ENCODE measurements around the gene THADA. TPM values are rescaled to one million over a fixed set of nuclear protein-coding genes. Genes with fewer than 3 reads are reported as not detected.
"Not testable (repeated sequence)": the region's sequence is repeated elsewhere in the genome, so short reads cannot be mapped to it uniquely, and the experiment has no call there.

Gene THADA
- total RNA-seq, 1 experiment from 2014 or later, result 29.4 TPM

- Histone ChIP-seq H3K4me3 (ENCODE audit: low read length) (no peak overlapping the region), H3K27me3 (ENCODE audit: low read length) (no peaks in the 10 kb centered on the region), H4K20me1 (ENCODE audit: insufficient read depth, low read depth, low read length) (no peaks in the 10 kb centered on the region), H2AFZ (ENCODE audit: low read length) (no peak overlapping the region), H3K79me2 (ENCODE audit: low read length) (no peaks in the 10 kb centered on the region), H3K36me3 (ENCODE audit: insufficient read depth, low read length) (no peaks in the 10 kb centered on the region), H3K9ac (ENCODE audit: low read length) (no peak overlapping the region), H3K4me2 (ENCODE audit: low read depth, low read length, poor library complexity, severe bottlenecking) (no peak overlapping the region), H3K9me3 (ENCODE audit: low read length) (no peaks in the 10 kb centered on the region), H3K4me1 (ENCODE audit: low read length) (peaks cover 12% of the 10 kb centered on the region), H3K27ac (ENCODE audit: low read length) (no peak overlapping the region), H3K9me2 (replicated peaks; ENCODE audit: insufficient read depth, low read length) (no peaks in the 10 kb centered on the region)
- DNase-seq, result no peak
Measured at GRCh38 chr2:43454791-43455190, 141.0 kb downstream of the THADA start.

GRCh38 chr2:43453179-43454170, 142.4 kb downstream of the THADA start:
- H4K20me1 ChIP-seq (ENCODE audit: insufficient read depth, low read depth, low read length), result no peaks in the 10 kb centered on the region
- H3K4me2 ChIP-seq (ENCODE audit: low read depth, low read length, poor library complexity, severe bottlenecking), result no peak overlapping the region
- no peaks in the 10 kb centered on the region for H3K9me3 ChIP-seq (ENCODE audit: low read length)
- H3K79me2 ChIP-seq (ENCODE audit: low read length), result no peaks in the 10 kb centered on the region
- H2AFZ ChIP-seq (ENCODE audit: low read length), result no peak overlapping the region
- no peak overlapping the region for H3K4me3 ChIP-seq (ENCODE audit: low read length)
- no peak overlapping the region for H3K27ac ChIP-seq (ENCODE audit: low read length)
- H3K36me3 ChIP-seq (ENCODE audit: insufficient read depth, low read length), result no peaks in the 10 kb centered on the region
- no peaks in the 10 kb centered on the region for H3K27me3 ChIP-seq (ENCODE audit: low read length)
- peaks cover 9% of the 10 kb centered on the region for H3K4me1 ChIP-seq (ENCODE audit: low read length)
- H3K9me2 ChIP-seq (replicated peaks; ENCODE audit: insufficient read depth, low read length), result no peaks in the 10 kb centered on the region
- H3K9ac ChIP-seq (ENCODE audit: low read length), result no peak overlapping the region
- no peak for DNase-seq

DNA sequence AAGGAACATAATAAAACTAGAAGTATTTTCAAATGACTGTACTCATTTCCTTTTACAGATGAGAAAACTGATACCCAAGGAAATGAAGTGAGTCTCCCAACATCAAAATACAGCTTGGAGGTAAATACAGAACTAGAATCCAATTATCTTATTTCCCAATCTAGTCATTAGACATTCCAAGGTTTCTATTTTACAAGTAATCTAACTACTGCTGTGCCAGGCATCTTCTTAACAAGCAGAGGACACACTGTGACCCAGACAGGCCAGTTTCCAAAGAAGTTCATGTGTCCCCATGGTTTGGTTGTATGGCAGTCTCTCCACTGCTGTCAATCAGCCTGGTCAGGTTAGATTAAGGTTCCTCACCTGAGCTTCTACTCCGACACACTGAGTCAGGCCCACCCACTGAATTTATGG, 143.5 kb downstream of the THADA start:
- Histone ChIP-seq H3K9me2 (replicated peaks; ENCODE audit: insufficient read depth, low read length) (no peaks in the 10 kb centered on the region), H3K9ac (ENCODE audit: low read length) (no peak overlapping the region), H3K9me3 (ENCODE audit: low read length) (no peaks in the 10 kb centered on the region), H2AFZ (ENCODE audit: low read length) (no peak overlapping the region), H3K4me3 (ENCODE audit: low read length) (no peak overlapping the region), H4K20me1 (ENCODE audit: insufficient read depth, low read depth, low read length) (no peaks in the 10 kb centered on the region), H3K4me1 (ENCODE audit: low read length) (peaks cover 9% of the 10 kb centered on the region), H3K27ac (ENCODE audit: low read length) (no peak overlapping the region), H3K4me2 (ENCODE audit: low read depth, low read length, poor library complexity, severe bottlenecking) (no peak overlapping the region), H3K27me3 (ENCODE audit: low read length) (no peaks in the 10 kb centered on the region), H3K36me3 (ENCODE audit: insufficient read depth, low read length) (no peaks in the 10 kb centered on the region), H3K79me2 (ENCODE audit: low read length) (no peaks in the 10 kb centered on the region)
- no peak for DNase-seq

- Histone ChIP-seq H3K9ac (ENCODE audit: low read length) (no peak overlapping the region), H4K20me1 (ENCODE audit: insufficient read depth, low read depth, low read length) (no peaks in the 10 kb centered on the region), H3K4me2 (ENCODE audit: low read depth, low read length, poor library complexity, severe bottlenecking) (no peak overlapping the region), H3K36me3 (ENCODE audit: insufficient read depth, low read length) (no peaks in the 10 kb centered on the region), H3K4me1 (ENCODE audit: low read length) (no peaks in the 10 kb centered on the region), H3K9me2 (replicated peaks; ENCODE audit: insufficient read depth, low read length) (no peaks in the 10 kb centered on the region), H3K9me3 (ENCODE audit: low read length) (no peaks in the 10 kb centered on the region), H3K4me3 (ENCODE audit: low read length) (no peak overlapping the region), H3K79me2 (ENCODE audit: low read length) (no peaks in the 10 kb centered on the region), H3K27ac (ENCODE audit: low read length) (no peak overlapping the region), H2AFZ (ENCODE audit: low read length) (no peak overlapping the region), H3K27me3 (ENCODE audit: low read length) (no peaks in the 10 kb centered on the region)
- no peak for DNase-seq
Measured at GRCh38 chr2:43450617-43451016, 145.2 kb downstream of the THADA start.

DNA sequence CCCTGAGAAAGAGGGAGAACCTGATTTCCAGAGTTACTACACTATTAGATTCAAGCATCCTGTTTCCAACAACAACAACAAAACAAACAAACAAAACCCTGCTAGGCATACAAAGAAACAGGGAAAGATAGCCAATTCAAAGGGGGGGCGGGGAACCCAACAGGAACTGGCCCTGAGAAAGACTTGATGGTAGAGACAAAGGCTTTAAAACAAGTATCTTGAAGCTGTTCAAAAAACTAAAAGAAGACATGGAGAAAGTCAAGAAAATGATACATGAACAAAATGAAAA, 147.1 kb downstream of the THADA start:
- Histone ChIP-seq H3K9me2 (replicated peaks; ENCODE audit: insufficient read depth, low read length) (no peaks in the 10 kb centered on the region), H3K27me3 (ENCODE audit: low read length) (no peaks in the 10 kb centered on the region), H4K20me1 (ENCODE audit: insufficient read depth, low read depth, low read length) (no peaks in the 10 kb centered on the region), H3K4me2 (ENCODE audit: low read depth, low read length, poor library complexity, severe bottlenecking) (no peak overlapping the region), H3K4me3 (ENCODE audit: low read length) (no peak overlapping the region), H3K79me2 (ENCODE audit: low read length) (no peaks in the 10 kb centered on the region), H3K4me1 (ENCODE audit: low read length) (no peaks in the 10 kb centered on the region), H3K36me3 (ENCODE audit: insufficient read depth, low read length) (no peaks in the 10 kb centered on the region), H2AFZ (ENCODE audit: low read length) (no peak overlapping the region), H3K9me3 (ENCODE audit: low read length) (no peaks in the 10 kb centered on the region), H3K27ac (ENCODE audit: low read length) (no peak overlapping the region), H3K9ac (ENCODE audit: low read length) (no peak overlapping the region)
- no peak for DNase-seq

GRCh38 chr2:43448011-43448821, 147.6 kb downstream of the THADA start:
- Histone ChIP-seq H3K9me2 (replicated peaks; ENCODE audit: insufficient read depth, low read length) (no peaks in the 10 kb centered on the region), H3K9me3 (ENCODE audit: low read length) (no peaks in the 10 kb centered on the region), H4K20me1 (ENCODE audit: insufficient read depth, low read depth, low read length) (no peaks in the 10 kb centered on the region), H3K4me3 (ENCODE audit: low read length) (no peak overlapping the region), H3K27ac (ENCODE audit: low read length) (no peak overlapping the region), H2AFZ (ENCODE audit: low read length) (no peak overlapping the region), H3K9ac (ENCODE audit: low read length) (no peak overlapping the region), H3K79me2 (ENCODE audit: low read length) (no peaks in the 10 kb centered on the region), H3K27me3 (ENCODE audit: low read length) (no peaks in the 10 kb centered on the region), H3K36me3 (ENCODE audit: insufficient read depth, low read length) (no peaks in the 10 kb centered on the region), H3K4me2 (ENCODE audit: low read depth, low read length, poor library complexity, severe bottlenecking) (no peak overlapping the region), H3K4me1 (ENCODE audit: low read length) (no peaks in the 10 kb centered on the region)
- DNase-seq, result no peak

DNA sequence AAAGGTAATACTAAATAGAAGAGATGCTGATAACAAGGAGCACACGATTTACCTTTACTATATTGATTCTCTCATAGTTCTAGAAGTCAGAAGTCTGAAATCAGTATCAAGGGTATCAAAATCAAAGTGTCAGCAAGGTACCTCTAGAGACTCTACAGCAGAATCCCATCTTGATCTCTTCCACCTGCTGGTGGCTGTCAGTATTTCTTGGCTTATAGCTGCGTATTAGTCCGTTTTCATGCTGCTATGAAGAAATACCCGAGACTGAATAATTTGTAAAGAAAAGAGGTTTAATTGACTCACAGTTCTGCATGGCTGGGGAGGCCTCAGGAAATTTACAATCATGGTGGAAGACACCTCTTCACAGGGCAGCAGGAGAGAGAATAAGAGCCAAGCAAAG, 149.1 kb downstream of the THADA start:
- H3K9me3 ChIP-seq (ENCODE audit: low read length); H3K9me2 ChIP-seq (replicated peaks; ENCODE audit: insufficient read depth, low read length): not testable (repeated sequence)

GRCh38 chr2:43445781-43446180, 150.1 kb downstream of the THADA start:
- Histone ChIP-seq H3K4me3 (ENCODE audit: low read length) (no peak overlapping the region), H2AFZ (ENCODE audit: low read length) (no peak overlapping the region), H3K36me3 (ENCODE audit: insufficient read depth, low read length) (no peaks in the 10 kb centered on the region), H3K9ac (ENCODE audit: low read length) (no peak overlapping the region), H3K79me2 (ENCODE audit: low read length) (no peaks in the 10 kb centered on the region), H3K9me3 (ENCODE audit: low read length) (no peaks in the 10 kb centered on the region), H3K27me3 (ENCODE audit: low read length) (no peaks in the 10 kb centered on the region), H3K27ac (ENCODE audit: low read length) (no peak overlapping the region), H3K4me2 (ENCODE audit: low read depth, low read length, poor library complexity, severe bottlenecking) (no peak overlapping the region), H3K9me2 (replicated peaks; ENCODE audit: insufficient read depth, low read length) (no peaks in the 10 kb centered on the region; the same call in 1 of the 2 replicates), H4K20me1 (ENCODE audit: insufficient read depth, low read depth, low read length) (no peaks in the 10 kb centered on the region), H3K4me1 (ENCODE audit: low read length) (no peaks in the 10 kb centered on the region)
- no peak for DNase-seq

More for the DNA sequence above, 149.1 kb downstream of the THADA start:
- not testable (repeated sequence) for H4K20me1 ChIP-seq (ENCODE audit: insufficient read depth, low read depth, low read length); H3K27me3 ChIP-seq (ENCODE audit: low read length); DNase-seq; H3K4me2 ChIP-seq (ENCODE audit: low read depth, low read length, poor library complexity, severe bottlenecking); H3K9ac ChIP-seq (ENCODE audit: low read length); H3K36me3 ChIP-seq (ENCODE audit: insufficient read depth, low read length); H2AFZ ChIP-seq (ENCODE audit: low read length); H3K4me1 ChIP-seq (ENCODE audit: low read length); H3K4me3 ChIP-seq (ENCODE audit: low read length); H3K27ac ChIP-seq (ENCODE audit: low read length); H3K79me2 ChIP-seq (ENCODE audit: low read length)

Data from Karpas-422 (cell line).